Heart left ventricle (tissue), 16 donors: ENCODE measurements around the gene UGT1A7. TPM values are rescaled to one million over a fixed set of nuclear protein-coding genes. Genes with fewer than 3 reads are reported as not detected.
"Not testable (repeated sequence)": the region's sequence is repeated elsewhere in the genome, so short reads cannot be mapped to it uniquely, and the experiment has no call there.

Experiments
- ATAC-seq, 4 donors: fragments of 200-7000 bp; cut with Tn5 transposase; one replicate each; pipeline ENCODE4 v1.9.1; 2020 to 2022; ENCODE audit warnings: moderate library complexity in 4 of 4, mild to moderate bottlenecking in 3 of 4, moderate number of reproducible peaks in 1 of 4
- DNase-seq, 5 donors: peaks; one replicate each; pipeline ENCODE4 v3.0.0-alpha.2; 2020
- H3K27ac ChIP-seq, 12 donors: fragments of 200-600 bp; sonication (generic) in 4 of 12; one replicate each; pipeline versions ENCODE4 v1.5.0 to v1.8.0; 2016 to 2022; ENCODE audit warnings: mild to moderate bottlenecking in 2 of 12
- H3K27me3 ChIP-seq, 9 donors: fragments of 200-600 bp; sonication (generic) in 2 of 9; one replicate each; pipeline versions ENCODE4 v1.5.1 to v1.8.0; 2016 to 2022; ENCODE audit warnings: mild to moderate bottlenecking in 3 of 9
- H3K36me3 ChIP-seq, 9 donors: fragments of 200-600 bp; sonication (generic) in 2 of 9; one replicate each; pipeline versions ENCODE4 v1.5.0 to v1.8.0; 2018 to 2022; ENCODE audit warnings: mild to moderate bottlenecking in 2 of 9
- H3K4me1 ChIP-seq, 12 donors: fragments of 200-600 bp; sonication (generic) in 4 of 12; one replicate each; pipeline versions ENCODE4 v1.5.0 to v1.8.0; 2016 to 2022; ENCODE audit warnings: mild to moderate bottlenecking in 3 of 12
- H3K4me3 ChIP-seq, 12 donors: fragments of 200-600 bp; sonication (generic) in 4 of 12; one replicate each; pipeline versions ENCODE4 v1.5.0 to v1.8.0; 2017 to 2022; ENCODE audit warnings: mild to moderate bottlenecking in 9 of 12, moderate library complexity in 4 of 12
- H3K9me3 ChIP-seq, 12 donors: fragments of 200-600 bp; sonication (generic) in 4 of 12; one replicate each; pipeline versions ENCODE4 v1.5.0 to v1.8.0; 2016 to 2022; ENCODE audit warnings: mild to moderate bottlenecking in 1 of 12
- POLR2A ChIP-seq, 2 donors: fragments of 450-650 bp; IDR thresholded peaks; one replicate each; pipeline ENCODE4 v1.6.1; 2017; ENCODE audit warnings: antibody characterized with exemption in 2 of 2, mild to moderate bottlenecking in 2 of 2, moderate library complexity in 2 of 2
- WGBS, 4 donors: extraction: QIAGEN DNeasy Blood & Tissue Kit in 2 of 4; methylation state at CpG; one replicate each; pipeline versions ENCODE4 v1.1.5 to v1.1.7; 2013 to 2018; 5-methylcytosine and 5-hydroxymethylcytosine counted together
- intact Hi-C, 10 donors: fragments of 100-400 bp; cut with DNase I; formaldehyde crosslinking; loops; one replicate each; pipeline versions ENCODE4 v1.11.1 to v1.14.2; 2022
- polyA plus RNA-seq, 2 donors: library from polyadenylated mRNA; stranded (reverse); fragments of 200-250 nt; gene quantifications; one replicate each; pipeline ENCODE4 v1.2.3, GENCODE V29; 2013
- total RNA-seq, 9 donors: library from RNA; depleted of rRNA in 2 of 9; stranded (reverse); fragments of >200 nt in 2 of 9; fragmentation: NEBNext Ultra II Directional in 3 of 9; extraction: Animal tissue kit (Norgen Biotek cat#: 25700) in 3 of 9; gene quantifications; one replicate each; pipeline versions ENCODE4 v1.1.0 to v1.2.4, GENCODE V29; 2016 to 2023
- TF ChIP-seq, protein P1 (sequence below), 12 donors: fragments of 200-600 bp; sonication (generic) in 4 of 12; IDR thresholded peaks; one replicate each; pipeline versions ENCODE4 v1.5.0 to v1.8.0; 2018 to 2022; ENCODE audit warnings: antibody characterized with exemption in 12 of 12, mild to moderate bottlenecking in 5 of 12
- donor health status: ischemic (EF 13 %, LVEDD 7.1; RV severe dilation, severe dysfunction).
- donor health status: healthy with polysubstance abuse.
- donor health status: DM: no; HTN: yes; CAD: no.
- donor health status: DM: no; HTN: no; CAD: no.
- donor health status: ischemic (EF 25% LVEDD 6.9; RV normal size, moderate dysfunction).
- donor health status: ischemic (EF 25% LVEDD 5.7; RV mildly dilated, moderate dysfunction).
- donor health status: healthy.
- donor health status: DM: yes; HTN: yes; CAD: no.
- donor health status: ischemic (EF 35%, LVEDD 5.7; RV mildly dilated, moderate dysfunction).
- donor health status: nonischemic (EF 11% LVEDD 7.7; RV severe dilation, severe dysfunction).
- donor health status: DM: yes; HTN: yes; CAD: no.
- donor health status: PGD.
- donor health status: ischemic (EF 29% LVEDD 5.4; RV normal size, mild dysfunction).
- donor health status: nonischemic (EF 23%, LVEDD 6.1; RV moderate dilation, normal function).

The UGT1A7 gene
- total and polyA plus RNA-seq, 11 donors, result not detected

DNA sequence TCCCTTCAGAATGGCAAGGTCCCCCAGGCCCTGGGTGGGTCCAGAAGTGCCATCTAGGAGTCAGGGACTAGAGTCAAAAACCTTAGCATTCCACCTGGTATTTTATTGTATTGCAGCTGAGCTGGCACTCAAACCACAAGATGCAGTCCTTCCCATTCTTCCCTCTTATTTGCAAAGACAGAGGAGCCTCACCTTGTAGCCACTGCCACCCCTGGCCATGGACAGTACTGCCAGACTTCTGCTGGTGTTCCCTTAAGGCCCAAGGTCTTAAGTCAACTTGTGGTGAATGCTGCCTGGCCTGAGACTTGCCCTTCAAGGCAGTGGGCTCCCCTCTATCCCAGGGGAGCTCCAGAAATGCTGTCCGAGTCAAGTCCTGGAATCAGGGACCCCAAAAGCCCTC, 38.6 kb upstream of the UGT1A7 start:
- Histone ChIP-seq H3K27me3 (no peaks in the 10 kb centered on the region), H3K27ac (no peak overlapping the region), H3K4me1 (no peaks in the 10 kb centered on the region), H3K36me3 (no peaks in the 10 kb centered on the region), H3K4me3 (no peak overlapping the region), H3K9me3 (peaks cover 0 to 23% (median 6%) of the 10 kb centered on the region in 12 donors)
- ATAC-seq (no peak), DNase-seq (no peak)
- TF ChIP-seq POLR2A (IDR thresholded peaks at IDR 0.05), result no peak
- TF ChIP-seq, protein P1, sequence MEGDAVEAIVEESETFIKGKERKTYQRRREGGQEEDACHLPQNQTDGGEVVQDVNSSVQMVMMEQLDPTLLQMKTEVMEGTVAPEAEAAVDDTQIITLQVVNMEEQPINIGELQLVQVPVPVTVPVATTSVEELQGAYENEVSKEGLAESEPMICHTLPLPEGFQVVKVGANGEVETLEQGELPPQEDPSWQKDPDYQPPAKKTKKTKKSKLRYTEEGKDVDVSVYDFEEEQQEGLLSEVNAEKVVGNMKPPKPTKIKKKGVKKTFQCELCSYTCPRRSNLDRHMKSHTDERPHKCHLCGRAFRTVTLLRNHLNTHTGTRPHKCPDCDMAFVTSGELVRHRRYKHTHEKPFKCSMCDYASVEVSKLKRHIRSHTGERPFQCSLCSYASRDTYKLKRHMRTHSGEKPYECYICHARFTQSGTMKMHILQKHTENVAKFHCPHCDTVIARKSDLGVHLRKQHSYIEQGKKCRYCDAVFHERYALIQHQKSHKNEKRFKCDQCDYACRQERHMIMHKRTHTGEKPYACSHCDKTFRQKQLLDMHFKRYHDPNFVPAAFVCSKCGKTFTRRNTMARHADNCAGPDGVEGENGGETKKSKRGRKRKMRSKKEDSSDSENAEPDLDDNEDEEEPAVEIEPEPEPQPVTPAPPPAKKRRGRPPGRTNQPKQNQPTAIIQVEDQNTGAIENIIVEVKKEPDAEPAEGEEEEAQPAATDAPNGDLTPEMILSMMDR (IDR thresholded peaks at IDR 0.05), result no peak
- intact Hi-C loops, result no loop called here
- WGBS, 4 donors, result 45 to 83% (median 70%) methylated on average over 1 of the region's 1 CpG

DNA sequence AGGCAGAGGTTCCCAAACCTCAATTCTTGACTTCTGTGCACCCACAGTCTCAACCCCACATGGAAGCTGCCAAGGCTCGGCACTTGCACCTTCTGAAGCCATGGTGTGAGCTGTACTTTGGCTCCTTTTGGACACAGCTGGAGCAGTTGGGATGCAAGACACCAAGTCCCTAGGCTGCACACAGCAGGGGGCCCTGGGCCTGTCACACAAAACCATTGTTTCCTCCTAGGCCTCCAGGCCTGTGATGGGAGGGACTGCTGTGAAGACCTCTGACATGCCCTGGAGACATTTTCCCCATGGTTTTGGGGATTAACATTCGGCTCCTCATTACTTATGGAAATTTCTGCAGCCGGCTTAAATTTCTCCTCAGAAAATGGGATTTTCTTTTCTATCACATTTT, 35.7 kb upstream of the UGT1A7 start:
- DNase-seq, ATAC-seq, H3K27ac ChIP-seq, intact Hi-C loops, H3K4me3 ChIP-seq, H3K4me1 ChIP-seq, H3K36me3 ChIP-seq, H3K27me3 ChIP-seq: not testable (repeated sequence)
- peaks cover 0 to 23% (median 6%) of the 10 kb centered on the region in 12 donors for H3K9me3 ChIP-seq
- WGBS, 4 donors, result 63 to 84% (median 74%) methylated on average over 3 of the region's 3 CpGs

DNA sequence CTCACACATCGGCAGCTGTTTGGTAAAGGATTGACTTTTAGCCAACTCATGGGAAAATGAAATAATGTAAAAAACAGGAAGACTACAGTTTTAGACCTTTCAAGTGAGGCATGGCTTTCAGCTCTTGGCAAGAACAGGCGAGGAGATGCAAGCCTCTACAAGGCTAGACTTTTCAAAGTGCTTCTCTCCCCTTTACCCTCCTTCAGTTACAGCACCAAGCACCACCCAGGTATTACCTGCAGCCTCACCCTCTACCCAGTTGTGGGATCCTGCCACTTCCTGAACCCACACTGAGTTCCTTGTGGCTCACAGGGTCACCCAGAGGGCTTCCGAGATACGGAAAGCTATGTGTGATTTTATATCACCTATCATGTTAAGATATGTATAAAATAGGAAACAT, 30.7 kb upstream of the UGT1A7 start:
- intact Hi-C loops, result no loop called here
- 71 to 81% (median 77%) methylated on average over 4 of the region's 4 CpGs for WGBS, 4 donors
- Histone ChIP-seq H3K27me3 (peaks cover 0 to 8% (median 0%) of the 10 kb centered on the region in 9 donors), H3K27ac (no peak overlapping the region), H3K4me3 (no peak overlapping the region), H3K36me3 (no peaks in the 10 kb centered on the region), H3K9me3 (peaks cover 0 to 12% (median 1%) of the 10 kb centered on the region in 12 donors), H3K4me1 (no peaks in the 10 kb centered on the region)
- no peak for DNase-seq
- no peak for ATAC-seq
- TF ChIP-seq POLR2A (IDR thresholded peaks at IDR 0.05), result no peak
- TF ChIP-seq, protein P1 (IDR thresholded peaks at IDR 0.05), result no peak

DNA sequence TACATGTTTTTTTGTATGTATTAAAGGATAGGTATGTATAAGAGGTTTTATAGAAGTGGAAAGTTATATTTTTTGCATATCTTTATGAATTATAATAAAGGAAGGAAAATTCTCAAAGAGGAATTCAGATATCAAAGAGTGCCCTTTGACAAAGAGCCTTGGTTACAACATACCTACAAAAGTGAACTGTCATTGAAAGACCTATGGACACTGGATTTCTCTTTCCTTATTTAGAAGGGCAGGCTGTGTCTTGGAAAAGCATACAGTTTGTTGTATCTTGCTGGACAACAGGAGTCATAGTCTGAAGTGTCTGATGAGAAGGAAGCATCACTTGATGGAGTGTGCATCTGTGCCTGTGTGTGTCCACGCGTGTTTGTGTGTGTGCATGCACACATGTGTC, 30.3 kb upstream of the UGT1A7 start:
- 83 to 93% (median 92%) methylated on average over 2 of the region's 2 CpGs for WGBS, 4 donors
- ATAC-seq (no peak), DNase-seq (no peak)
- peaks cover 0 to 8% (median 0%) of the 10 kb centered on the region in 12 donors for H3K9me3 ChIP-seq
- TF ChIP-seq, protein P1 (IDR thresholded peaks at IDR 0.05), result no peak
- no peak for TF ChIP-seq POLR2A (IDR thresholded peaks at IDR 0.05)
- intact Hi-C loops, result no loop called here
- no peak overlapping the region for H3K27ac ChIP-seq
- H3K4me3 ChIP-seq, result no peak overlapping the region
- no peaks in the 10 kb centered on the region for H3K4me1 ChIP-seq
- peaks cover 0 to 8% (median 0%) of the 10 kb centered on the region in 9 donors for H3K27me3 ChIP-seq
- H3K36me3 ChIP-seq, result no peaks in the 10 kb centered on the region

DNA sequence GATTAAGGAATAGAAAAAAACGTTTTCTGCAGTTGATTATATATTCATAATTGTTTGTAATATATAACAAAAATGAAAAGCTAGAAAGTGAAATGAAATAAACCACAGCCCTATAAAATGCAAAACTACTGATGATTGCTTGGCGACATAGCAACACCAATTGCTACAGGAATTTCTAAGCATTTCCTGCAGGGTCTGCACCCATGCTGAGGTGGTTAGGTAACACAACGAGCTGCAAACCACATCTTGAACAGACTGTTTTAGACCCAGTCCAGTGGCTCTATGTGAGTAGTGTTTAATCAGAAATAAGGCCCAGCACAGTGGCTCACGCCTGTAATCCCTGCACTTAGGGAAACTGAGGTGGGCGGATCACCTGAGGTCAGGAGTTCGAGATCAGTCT, 27.2 kb upstream of the UGT1A7 start:
- Histone ChIP-seq H3K4me1 (no peaks in the 10 kb centered on the region), H3K27me3 (peaks cover 0 to 8% (median 0%) of the 10 kb centered on the region in 9 donors), H3K4me3 (no peak overlapping the region), H3K9me3 (no peaks in the 10 kb centered on the region), H3K36me3 (no peaks in the 10 kb centered on the region), H3K27ac (no peak overlapping the region)
- WGBS, 4 donors, result 62 to 68% (median 66%) methylated on average over 6 of the region's 6 CpGs
- ATAC-seq (no peak), DNase-seq (no peak)
- TF ChIP-seq, protein P1 (IDR thresholded peaks at IDR 0.05), result no peak
- TF ChIP-seq POLR2A (IDR thresholded peaks at IDR 0.05), result no peak
- intact Hi-C loops, result no loop called here
